HG03139 (cell line): ENCODE results near the gene FAM81B.
"Not testable (repeated sequence)": the region's sequence is repeated elsewhere in the genome, so short reads cannot be mapped to it uniquely, and the experiment has no call there.

ENCODE experiments used
- ATAC-seq: cut with Tn5 transposase; IDR thresholded peaks from one replicate; pipeline ENCODE4 v1.9.1; 2021; ENCODE audit not compliant: unreplicated experiment

FAM81B gene, protein sequence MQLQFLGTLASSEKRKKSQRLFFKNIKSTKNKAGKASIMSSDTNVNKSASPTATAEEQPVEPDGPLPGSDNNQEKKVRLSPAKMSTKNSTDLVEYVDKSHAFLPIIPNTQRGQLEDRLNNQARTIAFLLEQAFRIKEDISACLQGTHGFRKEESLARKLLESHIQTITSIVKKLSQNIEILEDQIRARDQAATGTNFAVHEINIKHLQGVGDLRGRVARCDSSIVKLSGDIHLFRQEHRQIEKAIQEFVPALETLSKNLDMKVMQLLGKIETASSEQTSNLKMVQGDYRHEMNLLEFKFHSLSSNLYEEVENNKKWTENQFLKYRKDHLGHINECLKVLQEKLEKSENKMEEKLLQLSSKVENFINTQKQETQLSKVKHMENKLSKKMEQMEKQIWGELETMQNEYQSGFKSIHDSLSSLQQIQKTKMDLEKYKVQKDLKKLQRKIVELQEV

DNA sequence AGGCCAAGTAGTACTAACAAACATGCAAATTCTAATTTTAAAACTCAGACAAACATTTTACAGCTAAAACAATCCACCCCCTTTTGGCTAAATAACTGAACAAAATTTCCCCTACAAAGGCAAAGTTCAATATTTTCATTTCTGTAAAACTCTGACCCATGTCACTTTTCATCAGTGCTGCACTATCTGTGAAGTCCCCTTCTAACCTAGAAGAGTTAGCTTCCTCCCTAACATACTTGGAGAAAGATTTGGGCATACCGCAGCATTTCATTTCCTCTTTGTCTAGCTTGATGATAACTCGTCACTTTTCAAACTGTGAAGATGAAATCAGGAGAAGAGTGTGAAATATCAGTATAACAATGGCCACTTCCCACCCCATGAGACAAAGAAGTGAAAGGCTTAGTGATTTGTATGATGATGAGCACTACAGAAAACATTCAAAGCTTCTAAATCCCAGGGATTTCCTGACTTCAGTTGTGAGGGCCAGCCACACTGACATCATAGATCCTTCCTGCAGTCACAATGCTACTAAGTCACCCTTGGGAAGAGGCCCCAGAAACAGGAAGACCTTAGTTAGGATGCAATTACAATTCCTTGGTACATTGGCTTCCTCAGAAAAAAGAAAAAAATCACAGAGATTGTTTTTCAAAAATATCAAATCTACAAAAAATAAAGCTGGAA, at the start of gene FAM81B:
FAM81B (plus strand) TSS at position 555 of the 681 bp plus-strand sequence; CDS start at position 579, 24 bp downstream.
- no peak for ATAC-seq

DNA sequence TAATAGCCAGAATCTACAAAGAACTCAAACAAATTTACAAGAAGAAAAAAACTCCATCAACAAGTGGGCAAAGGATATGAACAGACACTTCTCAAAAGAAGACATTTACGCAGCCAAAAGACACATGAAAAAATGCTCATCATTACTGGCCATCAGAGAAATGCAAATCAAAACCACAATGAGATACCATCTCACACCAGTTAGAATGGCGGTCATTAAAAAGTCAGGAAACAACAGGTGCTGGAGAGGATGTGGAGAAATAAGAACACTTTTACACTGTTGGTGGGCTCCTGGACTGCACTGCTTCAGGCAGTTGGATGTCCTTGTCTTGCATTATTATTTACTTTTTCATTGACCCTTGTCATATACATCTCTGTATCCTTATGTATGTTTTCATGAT, 49.7 kb upstream of the FAM81B start:
- ATAC-seq: not testable (repeated sequence)

DNA sequence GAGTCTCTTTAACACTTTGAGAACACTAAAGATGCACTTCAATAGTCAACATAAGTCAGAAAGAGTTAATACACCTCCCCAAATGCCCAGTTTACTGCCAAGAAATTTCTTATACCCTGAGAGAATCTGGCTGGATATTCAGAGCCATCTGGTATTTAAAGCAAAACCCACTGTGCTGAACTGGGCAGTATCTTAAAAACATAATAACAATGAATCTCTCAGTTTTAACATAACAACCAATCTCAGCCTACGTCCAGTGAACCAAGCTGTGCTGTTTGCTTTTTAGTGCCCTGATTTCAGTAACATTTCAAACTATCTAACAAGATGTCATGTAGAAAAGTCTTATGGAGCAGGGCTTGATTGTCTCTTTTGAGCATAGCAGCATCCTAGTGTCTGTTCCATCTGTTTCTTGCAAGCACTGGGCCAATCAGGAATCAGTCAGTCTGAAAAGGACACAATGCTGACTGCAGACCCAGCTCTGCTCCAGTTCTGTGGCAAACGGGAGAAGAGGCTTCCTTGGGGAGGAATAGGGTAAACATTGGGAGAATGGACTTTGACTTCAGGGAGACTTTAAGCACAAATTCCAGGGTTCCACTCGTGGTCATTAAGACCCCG, 43.6 kb upstream of the FAM81B start:
- ATAC-seq: no peak

DNA sequence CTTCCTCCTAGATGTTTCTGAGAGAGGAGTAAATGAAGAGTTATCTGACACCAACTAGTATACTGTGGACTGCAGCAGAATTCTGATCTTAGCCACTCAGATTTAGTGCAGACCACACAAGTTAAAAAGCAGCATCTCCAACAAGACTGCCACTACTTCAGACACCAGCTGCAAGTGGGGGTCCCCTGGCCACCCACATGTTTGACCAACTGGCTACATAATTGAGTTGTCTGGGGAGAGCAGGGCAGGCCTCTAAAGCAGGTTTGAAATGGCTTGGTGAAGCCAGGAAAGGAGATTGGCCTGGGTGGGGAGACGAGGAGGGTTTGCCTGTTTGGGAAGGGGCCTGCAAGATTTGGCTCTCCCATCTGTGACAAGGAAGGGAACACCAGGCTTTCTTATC, 40.5 kb upstream of the FAM81B start:
- no peak for ATAC-seq

DNA sequence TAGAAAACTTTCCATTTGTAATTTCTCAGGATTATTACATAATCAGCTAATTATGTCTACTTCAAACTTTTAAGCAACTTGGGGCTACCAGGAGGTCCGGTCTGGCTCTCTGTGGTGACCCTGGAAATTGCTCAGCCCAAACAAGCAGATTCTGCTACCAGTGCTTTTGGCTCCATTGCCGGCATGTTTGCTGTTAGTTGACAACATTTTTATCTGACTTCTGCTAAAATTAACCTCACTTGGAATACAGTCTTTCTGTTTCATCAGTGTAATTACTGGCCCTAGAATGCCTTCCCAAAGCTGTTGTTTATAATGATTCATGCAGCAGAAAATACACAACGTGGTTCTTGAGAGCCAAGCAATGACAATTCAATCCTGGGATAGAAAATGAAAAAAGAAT, 38.5 kb upstream of the FAM81B start:
- no peak for ATAC-seq

DNA sequence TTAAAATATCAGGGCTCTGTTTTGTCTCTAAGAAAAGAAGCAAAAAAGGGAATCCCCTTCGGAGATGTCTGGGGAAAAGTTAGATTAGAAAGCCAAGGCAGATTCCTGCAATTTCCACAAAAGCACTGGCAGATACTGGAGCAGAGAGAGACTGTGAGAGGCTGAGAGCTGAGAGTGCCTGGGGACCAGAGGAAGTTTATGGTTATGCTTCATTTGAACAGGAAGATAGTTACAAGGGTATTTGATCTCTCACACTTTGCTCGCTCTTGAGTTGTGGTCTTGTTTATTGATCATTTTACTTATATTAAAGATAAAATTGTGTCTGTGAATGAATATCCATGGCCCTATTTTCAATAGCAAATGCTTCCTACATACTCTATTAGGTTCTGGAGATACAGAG, 32.8 kb upstream of the FAM81B start:
- ATAC-seq: no peak

DNA sequence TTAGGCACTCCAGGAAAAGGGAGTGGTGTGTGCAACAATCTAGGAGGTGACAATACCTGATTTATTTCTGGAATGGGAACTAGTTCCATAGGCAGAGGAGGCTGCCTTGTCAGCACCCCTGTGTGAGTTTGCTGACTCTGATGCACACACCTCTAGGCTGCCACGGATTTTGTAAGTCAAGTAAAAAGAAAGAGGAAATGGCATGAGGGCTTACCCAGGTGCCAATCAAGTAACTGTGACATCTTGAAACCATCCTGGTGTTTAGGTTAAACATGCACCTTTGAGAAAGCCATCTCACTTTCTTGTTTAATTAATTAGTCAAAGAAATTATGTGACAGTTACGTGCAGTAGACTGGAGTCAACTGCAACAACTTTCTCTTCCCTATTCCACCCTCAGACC, 32.3 kb upstream of the FAM81B start:
- ATAC-seq: no peak

DNA sequence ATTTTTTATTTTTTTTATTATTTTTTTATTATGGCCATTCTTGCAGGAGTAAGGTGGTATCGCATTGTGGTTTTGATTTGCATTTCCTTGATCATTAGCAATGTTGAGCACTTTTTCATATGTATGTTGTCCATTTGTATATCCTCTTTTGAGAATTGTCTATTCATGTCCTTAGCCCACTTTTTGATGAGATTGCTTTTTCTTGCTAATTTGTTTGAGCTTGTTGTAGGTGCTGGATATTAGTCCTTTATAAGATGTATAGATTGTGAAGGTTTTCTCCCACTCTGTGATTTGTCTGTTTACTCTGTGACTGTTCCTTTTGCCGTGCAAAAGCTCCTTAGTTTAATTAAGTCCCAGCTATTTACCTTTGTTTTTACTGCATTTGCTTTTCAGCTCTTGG, 30.5 kb upstream of the FAM81B start:
- ATAC-seq: not testable (repeated sequence)

DNA sequence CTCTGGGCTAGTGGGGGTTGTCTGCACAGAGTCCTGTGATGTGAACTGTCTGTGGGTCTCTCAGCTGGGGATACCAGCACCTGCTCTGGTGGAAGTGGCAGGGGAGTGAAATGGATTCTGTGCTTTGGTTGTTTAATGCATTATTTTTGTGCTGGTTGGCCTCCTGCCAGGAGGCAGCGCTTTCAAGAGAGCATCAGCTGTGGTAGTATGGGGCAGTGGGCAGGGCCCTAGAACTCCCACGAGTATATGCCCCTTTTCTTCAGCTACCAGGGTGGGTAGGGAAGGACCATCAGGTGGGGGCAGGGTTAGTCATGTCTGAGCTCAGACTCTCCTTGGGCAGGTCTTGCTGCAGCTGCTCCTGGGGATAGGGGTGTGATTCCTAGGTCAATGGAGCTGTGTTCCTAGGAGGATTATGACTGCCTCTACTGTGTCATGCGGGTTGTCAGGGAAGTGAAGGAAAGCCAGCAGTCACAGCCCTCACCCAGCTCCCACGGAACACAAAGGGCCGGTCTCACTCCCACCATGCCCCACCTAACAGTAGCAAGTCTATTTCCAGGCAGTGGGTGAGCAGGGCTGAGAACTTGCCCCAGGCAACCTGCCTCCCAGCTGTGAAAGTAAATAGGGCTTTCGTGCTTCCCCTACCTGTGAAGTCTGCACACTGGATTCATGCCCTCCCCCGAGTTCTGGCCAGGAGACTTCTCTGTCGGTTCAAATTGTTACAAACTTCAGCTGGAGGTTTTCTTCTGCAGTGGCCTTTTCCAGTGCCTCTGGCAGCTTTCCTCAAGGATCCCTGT, 25.7 kb upstream of the FAM81B start:
- ATAC-seq: no peak

DNA sequence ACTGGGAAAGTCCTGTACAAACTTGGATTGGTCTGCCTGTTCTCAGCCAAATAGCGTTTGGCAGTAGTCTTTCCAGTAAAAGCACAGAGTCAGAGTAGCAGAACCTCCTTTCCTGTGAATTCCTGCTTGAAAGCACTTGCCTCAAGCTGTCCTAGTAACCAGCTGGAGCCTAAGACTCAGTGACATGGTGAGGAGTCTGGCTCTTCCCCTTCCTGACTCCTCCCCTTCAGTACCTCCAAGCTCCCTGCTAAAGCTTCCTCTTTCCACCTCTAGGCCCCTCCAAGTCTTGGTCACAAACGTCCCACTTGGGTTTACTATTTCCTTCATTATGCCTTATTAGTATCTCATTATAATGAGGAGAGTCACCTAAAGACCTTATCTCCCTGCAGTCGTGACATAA, 21.4 kb upstream of the FAM81B start:
- ATAC-seq: no peak

DNA sequence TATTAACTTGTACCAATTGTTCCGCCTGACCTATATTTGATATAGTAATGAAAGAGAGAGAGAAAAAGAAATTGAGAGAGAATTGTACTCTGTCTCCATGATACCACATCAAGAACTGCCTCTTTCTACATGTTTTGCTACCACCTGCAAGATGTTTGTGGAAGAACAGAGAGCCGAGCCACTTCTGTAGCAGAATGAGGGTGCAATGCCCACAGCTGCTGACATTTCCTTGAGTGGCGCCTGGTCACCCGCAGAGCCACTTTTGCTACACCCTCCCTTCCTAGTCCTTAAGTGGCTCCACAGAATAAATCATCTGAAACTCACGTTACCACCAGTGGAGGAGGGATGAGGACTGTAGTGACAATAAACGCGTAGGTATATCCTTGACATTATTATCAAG, 17.1 kb upstream of the FAM81B start:
- no peak for ATAC-seq

DNA sequence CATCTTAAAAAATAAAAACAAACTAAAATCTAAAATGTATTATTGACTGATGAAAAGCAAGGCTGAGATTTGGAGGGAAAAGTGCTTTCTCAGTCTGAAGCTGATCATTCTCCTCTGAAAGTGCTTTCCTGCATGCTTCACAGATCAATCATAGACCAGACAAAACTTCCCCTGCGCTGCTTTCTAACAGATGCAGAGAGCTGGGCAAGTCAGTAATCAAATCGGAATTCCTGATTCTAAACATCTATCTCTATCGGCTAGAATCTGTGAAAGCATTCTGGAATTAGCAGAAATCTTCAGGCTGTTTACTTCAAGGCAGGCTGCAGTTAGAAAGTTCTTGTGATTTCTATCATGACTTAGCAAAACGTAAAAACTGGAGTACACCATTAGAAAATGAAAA, 15.6 kb upstream of the FAM81B start:
- ATAC-seq: no peak

DNA sequence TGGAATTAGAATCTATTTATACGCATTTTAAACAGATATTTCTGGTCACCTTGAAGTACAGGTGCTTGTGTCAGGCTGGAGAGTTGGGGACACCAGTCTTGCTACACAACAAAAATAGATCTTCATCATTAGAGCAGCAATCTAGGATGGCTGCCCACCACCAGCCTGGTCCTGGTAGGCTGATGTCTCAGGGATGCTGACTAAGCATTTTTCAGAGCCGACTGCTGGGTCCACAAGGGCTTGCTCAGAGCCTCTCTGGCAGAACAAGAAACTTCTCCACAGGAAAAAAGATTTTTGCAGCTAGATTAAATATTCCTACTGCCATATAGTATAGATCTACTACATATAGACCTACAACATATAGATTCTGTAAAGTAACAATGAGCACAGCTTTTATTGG, 12.0 kb upstream of the FAM81B start:
- ATAC-seq: no peak

DNA sequence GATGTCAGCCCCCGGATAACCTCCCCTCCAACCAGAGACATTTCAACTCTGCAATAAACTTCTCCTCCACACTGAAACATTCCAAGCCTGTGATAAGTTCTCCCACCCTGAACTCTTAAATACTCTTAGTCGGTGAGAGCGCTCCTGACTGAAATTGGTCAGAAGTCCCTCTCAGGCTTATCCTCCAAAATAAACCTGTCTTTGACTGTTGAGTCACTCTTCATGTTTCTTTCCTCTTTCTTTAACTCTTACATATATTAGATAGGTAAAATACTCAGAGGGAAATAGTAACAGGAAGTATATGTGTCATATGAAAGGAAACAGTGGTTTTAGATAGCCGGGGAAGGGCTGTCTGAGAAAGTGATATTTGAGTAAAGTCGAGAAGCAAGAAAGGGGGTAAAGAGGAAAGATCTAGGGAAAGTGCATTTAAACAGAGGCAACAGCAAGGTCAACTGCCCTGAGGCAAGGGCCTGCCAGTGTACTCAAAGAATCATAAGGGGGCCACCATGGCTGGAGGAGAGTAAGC, 11.0 kb upstream of the FAM81B start:
- no peak for ATAC-seq

DNA sequence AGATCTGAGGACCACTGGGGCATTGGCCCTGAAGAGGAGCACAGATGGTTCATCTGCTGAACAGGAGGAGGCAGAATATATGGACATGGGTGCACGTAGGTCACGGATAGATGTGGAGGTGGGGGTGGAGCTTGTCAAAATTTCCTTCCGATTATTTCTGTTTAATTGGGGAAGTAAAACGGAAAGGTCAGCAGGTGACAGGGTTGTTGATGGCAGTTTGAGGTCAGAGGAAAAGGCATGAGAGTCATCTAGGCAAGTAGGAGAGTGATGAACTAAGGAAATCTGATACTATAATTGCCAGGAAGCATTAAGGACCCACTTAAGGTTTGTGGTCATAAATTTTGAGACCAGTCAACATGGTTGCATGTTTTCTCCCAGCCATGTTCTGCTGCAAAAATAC, 8.4 kb upstream of the FAM81B start:
- no peak for ATAC-seq

DNA sequence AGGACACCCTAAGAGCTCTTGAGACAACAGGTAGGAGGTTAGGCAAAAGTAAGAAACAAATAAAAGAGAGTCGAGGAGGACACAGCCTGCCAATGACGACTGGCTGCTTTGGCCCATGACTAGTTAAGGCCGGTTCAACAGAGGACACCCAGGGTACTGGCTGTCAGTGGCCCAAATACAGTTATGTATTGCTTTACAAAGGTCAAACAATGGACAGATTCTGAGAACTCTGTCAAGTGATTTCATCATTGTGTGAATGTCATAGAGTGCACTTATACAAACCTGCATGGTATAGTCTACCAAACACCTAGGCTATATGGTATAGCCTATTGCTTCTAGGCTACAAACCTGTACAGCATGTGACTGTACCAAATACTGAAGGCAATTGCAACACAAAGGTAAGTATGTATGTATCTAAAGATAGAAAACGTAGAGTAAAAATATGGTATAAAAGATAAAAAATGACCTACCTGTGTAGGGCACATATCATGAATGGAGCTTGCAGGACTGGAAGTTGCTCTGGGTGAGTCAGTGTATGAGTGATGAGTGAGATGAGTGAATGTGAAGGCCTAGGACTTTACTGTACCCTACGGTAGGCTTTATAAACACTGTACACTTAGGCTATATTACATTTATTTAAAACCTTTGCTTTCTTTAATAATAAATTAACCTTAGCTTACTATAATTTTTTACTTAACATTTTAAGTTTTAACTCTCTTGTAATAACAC, 6.5 kb upstream of the FAM81B start:
- ATAC-seq: no peak

DNA sequence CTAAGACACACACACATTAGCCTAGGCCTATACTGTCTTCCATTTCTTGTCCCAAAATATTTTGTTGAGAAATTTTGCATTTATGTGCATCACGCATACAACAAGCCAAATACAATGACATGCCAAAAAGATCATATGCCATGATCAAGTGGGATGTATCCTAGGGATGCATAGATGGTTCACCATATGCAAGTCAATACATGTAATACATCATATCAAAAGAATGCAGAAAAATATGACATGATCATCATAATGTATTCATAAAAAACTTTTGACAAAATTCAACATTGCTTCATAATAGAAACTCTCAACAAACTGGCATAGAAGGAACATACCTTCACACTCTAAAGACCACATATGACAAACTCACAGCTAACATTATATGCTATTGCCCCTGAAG, 5.8 kb upstream of the FAM81B start:
- no peak for ATAC-seq

DNA sequence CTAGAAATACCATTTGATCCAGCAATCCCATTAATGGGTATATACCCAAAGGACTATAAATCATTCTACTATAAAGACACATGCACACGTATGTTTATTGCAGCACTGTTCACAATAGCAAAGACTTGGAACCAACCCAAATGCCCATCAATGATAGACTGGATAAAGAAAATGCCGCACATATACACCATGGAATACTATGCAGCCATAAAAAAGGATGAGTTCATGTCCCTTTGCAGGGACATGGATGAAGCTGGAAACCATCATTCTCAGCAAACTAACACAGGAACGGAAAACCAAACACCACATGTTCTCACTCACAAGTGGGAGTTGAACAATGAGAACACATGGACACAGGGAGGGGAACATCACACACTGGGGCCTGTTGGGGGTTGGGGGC, 799 bp downstream of the FAM81B start:
- ATAC-seq: not testable (repeated sequence)

DNA sequence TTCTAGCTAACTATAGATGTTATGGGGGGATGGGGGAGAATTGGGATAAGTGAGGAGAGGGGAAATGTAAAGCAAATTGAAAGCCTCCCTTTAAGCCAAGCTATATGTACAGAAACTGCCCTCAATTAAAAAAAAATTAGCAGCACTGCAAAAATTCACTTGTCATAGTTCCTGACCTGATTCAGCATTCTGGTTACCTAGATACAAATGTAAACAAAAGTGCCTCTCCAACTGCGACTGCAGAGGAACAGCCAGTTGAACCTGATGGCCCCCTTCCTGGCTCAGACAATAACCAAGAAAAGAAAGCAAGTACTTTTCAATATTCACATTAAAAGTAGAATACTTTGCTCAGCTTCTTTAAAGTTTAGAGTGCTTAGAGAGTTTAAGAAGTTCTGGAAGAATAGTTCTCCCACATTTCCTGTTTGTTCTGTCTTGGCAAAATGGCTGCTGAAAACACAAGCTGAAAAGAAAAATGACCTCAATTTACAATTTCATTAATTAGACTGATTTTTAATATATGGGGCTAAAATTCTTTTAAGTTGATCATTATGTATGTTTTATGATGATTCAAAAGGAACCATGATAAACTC, 1.5 kb downstream of the FAM81B start:
- no peak for ATAC-seq

DNA sequence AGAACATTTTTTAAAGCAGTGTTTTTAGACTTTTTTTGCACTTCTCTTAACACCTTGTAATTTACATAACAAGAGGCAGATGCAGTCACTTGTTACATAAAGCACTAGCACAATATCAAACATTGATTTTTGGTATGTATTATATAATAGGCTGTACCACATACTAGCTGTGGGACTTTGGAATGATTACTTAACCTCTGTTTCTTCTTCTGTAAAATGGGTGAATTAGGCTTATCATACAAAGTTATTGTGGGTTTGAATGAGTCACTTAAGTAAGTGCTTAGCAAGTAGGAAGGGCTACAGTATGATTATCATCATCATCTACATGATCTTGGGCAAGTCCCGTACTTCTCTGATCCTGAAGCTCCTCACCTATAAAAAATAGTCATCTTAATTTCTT, 2.1 kb downstream of the FAM81B start:
- ATAC-seq: no peak
